K562 (cell line): ENCODE measurements around the gene TUBB1. TPM values are rescaled to one million over a fixed set of nuclear protein-coding genes. Genes with fewer than 3 reads are reported as not detected.
"Not testable (repeated sequence)": the region's sequence is repeated elsewhere in the genome, so short reads cannot be mapped to it uniquely, and the experiment has no call there.

ENCODE experiments used
- ATAC-seq: fragments of 200-7000 bp; cut with Tn5 transposase; 3 replicates; pipeline ENCODE4 v1.9.1; 2020; ENCODE audit warnings: moderate library complexity
- BruUV-seq: library from RNA; stranded (reverse); fragments of 400-500 nt; replicated peaks from 2 replicates; lab custom pipeline; 2021; lab: Mats Ljungman, UMichigan
- CTCF ChIA-PET: fragments of 300-600 bp; formaldehyde crosslinking; extraction: SDS; loops from one replicate; lab custom pipeline; 2021; ENCODE audit warnings: low intra/inter-chr PET ratio; lab: Yijun Ruan, JAX
- POLR2A ChIA-PET: fragments of 300-600, 350-650 bp; sonication (Branson Sonifier 250); formaldehyde crosslinking; extraction: SDS; loops from one replicate; lab custom pipeline; 2021; ENCODE audit warnings: antibody characterized with exemption, inconsistent platforms; lab: Yijun Ruan, JAX
- DNase-seq, 4 experiments: peaks; one replicate each; pipeline versions ENCODE4 v3.0.0 to v3.0.0-alpha.2; 2011 to 2018; ENCODE audit warnings: low spot score in 3 of 4, mixed read lengths in 3 of 4; ENCODE audit errors: extremely low read depth in 1 of 4
- FAIRE-seq: peaks from 2 replicates; lab custom pipeline; 2011; peaks lifted over from hg19 to GRCh38; lab: Jason Lieb, UNC
- H2AFZ ChIP-seq: 2 replicates; pipeline ENCODE4 v1.6.0; 2011; ENCODE audit warnings: low read depth, low read length, control low read depth, inconsistent platforms
- H3K27ac ChIP-seq: fragments of 200-600 bp; 3 replicates; pipeline ENCODE4 v1.8.0; 2011; ENCODE audit warnings: low read depth, mild to moderate bottlenecking, control low read depth, inconsistent platforms, low read length, moderate library complexity, mixed read lengths; ENCODE audit errors: extremely low read depth
- H3K27me3 ChIP-seq, 2 experiments: fragments of 300-600 bp in 1 of 2; 2 replicates in 1 of 2; 3 replicates in 1 of 2; pipeline versions ENCODE4 v1.6.0 to v1.8.0; 2011; ENCODE audit warnings: inconsistent platforms in 2 of 2, low read length in 2 of 2, mild to moderate bottlenecking in 1 of 2, mixed read lengths in 1 of 2, moderate library complexity in 1 of 2; ENCODE audit not compliant: control insufficient read depth in 2 of 2, insufficient read depth in 2 of 2
- H3K36me3 ChIP-seq: fragments of 300-600 bp; 3 replicates; pipeline ENCODE4 v1.8.0; 2011; ENCODE audit warnings: mild to moderate bottlenecking, low read length, inconsistent platforms; ENCODE audit not compliant: control insufficient read depth, insufficient read depth
- H3K4me1 ChIP-seq, 2 experiments: fragments of 200-600 bp in 1 of 2; replicated peaks in 1 of 2; 2 replicates in 1 of 2; 3 replicates in 1 of 2; pipeline versions ENCODE4 v1.5.1 to v1.8.0; 2011; ENCODE audit warnings: inconsistent platforms in 2 of 2, low read length in 2 of 2, mild to moderate bottlenecking in 1 of 2, mixed read lengths in 1 of 2, moderate library complexity in 1 of 2; ENCODE audit not compliant: control insufficient read depth in 2 of 2, insufficient read depth in 2 of 2
- H3K4me2 ChIP-seq: 2 replicates; pipeline ENCODE4 v1.6.1; 2011; ENCODE audit warnings: low read length, control low read depth, inconsistent platforms, mixed read lengths; ENCODE audit not compliant: insufficient read depth
- H3K4me3 ChIP-seq: fragments of 200-600 bp; sonication (generic), shearing (Covaris generic); 2 replicates; pipeline ENCODE4 v1.5.1; 2016; ENCODE audit warnings: control low read depth, inconsistent platforms
- H3K79me2 ChIP-seq: fragments of 200-600 bp; 3 replicates; pipeline ENCODE4 v1.8.0; 2011; ENCODE audit warnings: low read length, inconsistent platforms; ENCODE audit not compliant: control insufficient read depth, insufficient read depth
- H3K9ac ChIP-seq, 2 experiments: 2 replicates each; pipeline versions ENCODE4 v1.6.0 to v1.6.1; 2011; ENCODE audit warnings: low read depth in 2 of 2, low read length in 2 of 2, control low read depth in 1 of 2, inconsistent platforms in 1 of 2, mild to moderate bottlenecking in 1 of 2, mixed read lengths in 1 of 2; ENCODE audit not compliant: insufficient read depth in 1 of 2
- H3K9me1 ChIP-seq: one replicate; pipeline ENCODE4 v1.6.0; 2011; ENCODE audit warnings: inconsistent platforms, mild to moderate bottlenecking, low read length, moderate library complexity; ENCODE audit not compliant: control insufficient read depth, insufficient read depth
- H3K9me3 ChIP-seq: replicated peaks from 2 replicates; pipeline ENCODE4 v1.5.1; 2011; ENCODE audit warnings: low read depth, low read length, inconsistent platforms; ENCODE audit not compliant: control insufficient read depth, insufficient read depth
- H4K20me1 ChIP-seq: replicated peaks from 2 replicates; pipeline ENCODE4 v1.6.1; 2011; ENCODE audit warnings: low read length, inconsistent platforms, mixed read lengths; ENCODE audit not compliant: control insufficient read depth, insufficient read depth
- ARID2 ChIP-seq: fragments of 450-650 bp; IDR thresholded peaks from 2 replicates; pipeline ENCODE4 v1.6.1; 2017; ENCODE audit warnings: antibody characterized with exemption, mild to moderate bottlenecking
- ARID3B ChIP-seq: fragments of 250-450 bp; sonication (Bioruptor Pico); IDR thresholded peaks from 2 replicates; pipeline ENCODE4 v1.4.0; 2020; ENCODE audit warnings: borderline replicate concordance
- EP300 ChIP-seq: IDR thresholded peaks from 2 replicates; pipeline ENCODE4 v1.6.1; 2012; ENCODE audit warnings: low read length, improper control_type of control experiment
- GABPB1 ChIP-seq: sonication (generic); formaldehyde crosslinking; IDR thresholded peaks from 2 replicates; pipeline ENCODE4 v1.8.0; 2022; ENCODE audit warnings: mild to moderate bottlenecking, missing genetic modification reagents
- NFRKB ChIP-seq: fragments of 450-650 bp; IDR thresholded peaks from 2 replicates; pipeline ENCODE4 v1.6.1; 2016; ENCODE audit warnings: low read depth
- POLR2A ChIP-seq: fragments of 450-650 bp; conservative IDR thresholded peaks from 2 replicates; pipeline ENCODE4 v1.6.1; 2016
- RBM22 ChIP-seq: fragments of 200-400 bp; formaldehyde crosslinking; IDR thresholded peaks from 2 replicates; pipeline ENCODE4 v1.6.1; 2018; ENCODE audit warnings: low read length, low read depth; ENCODE audit not compliant: poor library complexity, severe bottlenecking
- TSHZ1 ChIP-seq: fragments of 250-450 bp; sonication (Bioruptor Pico); IDR thresholded peaks from 2 replicates; pipeline ENCODE4 v1.4.0; 2020; ENCODE audit warnings: mild to moderate bottlenecking, moderate library complexity
- WGBS: fragments of 100-300 bp; shearing (Covaris generic); methylation state at CpG from one replicate; pipeline ENCODE4 v1.1.6; 2016; ENCODE audit warnings: low coverage, mixed read lengths; ENCODE audit not compliant: insufficient coverage; ENCODE audit errors: missing lambda C conversion rate; 5-methylcytosine and 5-hydroxymethylcytosine counted together
- in situ Hi-C: fragments of 300-500 bp; cut with MboI; formaldehyde crosslinking; loops from 4 replicates; pipeline ENCODE4 v1.15.0; 2018; ENCODE audit warnings: inconsistent platforms, mixed read lengths
- intact Hi-C: fragments of 100-400 bp; cut with micrococcal nuclease; formaldehyde crosslinking; loops from 2 replicates; pipeline ENCODE4 v1.14.2; 2022
- polyA plus RNA-seq, 8 experiments: library from polyadenylated mRNA; depleted of rRNA in 4 of 8; stranded (reverse) in 5 of 8; unstranded in 3 of 8; fragments of >200 nt; fragmentation: Nextera tagmentation in 2 of 8; fragmentation: Illumina TruSeq in 1 of 8; extraction: Ambion mirVana in 2 of 8; extraction: Trizol in 1 of 8; gene quantifications; 2 replicates each; pipeline versions ENCODE4 v1.2.1 to v1.2.3, GENCODE V29; 2011 to 2014; ENCODE audit warnings: inconsistent platforms in 1 of 8, missing spikeins in 1 of 8
- total RNA-seq, 7 experiments: library from RNA; depleted of rRNA in 6 of 7; stranded (reverse); fragments of >200 nt in 6 of 7; fragmentation: Illumina TruSeq in 2 of 7; extraction: Trizol in 2 of 7; gene quantifications; 2 replicates each; pipeline versions ENCODE4 v1.2.1 to v1.2.3, GENCODE V29; 2011 to 2021; ENCODE audit warnings: low replicate concordance in 1 of 7

Gene TUBB1
- total and polyA plus RNA-seq, 9 of the 15 experiments (the other 6 are each of a cell fraction or from before 2014, with no cell fraction given) = 1.5 to 3.9 (median 2.4) TPM

GRCh38 chr20:58982406-58983114 lies 36.7 kb upstream of the TUBB1 start (continued):
- TF ChIP-seq ARID3B (no peak), POLR2A (peak; percentile 67), NFRKB (0 out of 2 replicates have a peak, but pooled peaks have one; percentile 34), RBM22 (no peak), GABPB1 (CRISPR knock-in tag) (no peak), ARID2 (no peak), EP300 (no peak), TSHZ1 (CRISPR knock-in tag) (no peak)
- TF ChIP-seq, all 486 proteins: peak for 19

GRCh38 chr20:58983115-58983468 lies 36.1 kb upstream of the TUBB1 start:
- H3K9me3 ChIP-seq, H3K27me3 ChIP-seq, in situ Hi-C loops, BruUV-seq, FAIRE-seq, CTCF ChIA-PET, H2AFZ ChIP-seq, H4K20me1 ChIP-seq, H3K9me1 ChIP-seq, ATAC-seq, DNase-seq: not testable (repeated sequence)
- Histone ChIP-seq H3K27ac (peak overlapping the region; percentile 84), H3K9ac (peak overlapping the region; percentile 95 to 96; a peak in 3 of 4 replicates), H3K79me2 (peaks cover 66% of the 10 kb centered on the region), H3K4me1 (peaks cover 17 to 25% of the 10 kb centered on the region in 2 experiments; a peak in 4 of 5 replicates), H3K4me2 (peak overlapping the region; percentile 96), H3K36me3 (peaks cover 53% of the 10 kb centered on the region), H3K4me3 (peak overlapping the region; percentile 78; the same call in 1 of the 2 replicates)
- POLR2A ChIA-PET = interaction anchor here (0.6 to 4.6 kb wide), 6 partner anchors 10 to 449 kb away, joined by 3 to 29 read pairs (median 4); partner anchors contain the start of gene ATP5F1E
- intact Hi-C loops = loop anchor here (5.0 kb wide), 2 partner anchors 49 to 91 kb away; partner anchors contain the start of gene ATP5F1E
- 62% methylated on average over 9 of the region's 12 CpGs for WGBS
